ENCODE measurements around the gene PCYT2. TPM values are rescaled to one million over a fixed set of nuclear protein-coding genes. Genes with fewer than 3 reads are reported as not detected.

The PCYT2 gene
- total and polyA plus RNA-seq, 2 donors (not counting 3 experiments of a cell fraction or from before 2014, with no cell fraction given): 52.0 to 57.1 TPM

- dilution Hi-C loops (cut with MboI; ENCODE audit: extremely low pct_ligation_motif_present, low sequenced_read_pairs) (no loop called here), intact Hi-C loops (cut with micrococcal nuclease) (no loop called here)
- peaks cover 6 to 19% of the 10 kb centered on the region in 2 experiments for H3K36me3 ChIP-seq (ENCODE audit: control insufficient read depth in 2 of 2, extremely low read depth in 1 of 2, insufficient read depth in 2 of 2, low read length in 2 of 2)
Measured at GRCh38 chr17:81865358-81865732, 45.9 kb downstream of the PCYT2 start.

More at GRCh38 chr17:81865358-81865732, 45.9 kb downstream of the PCYT2 start:
- Histone ChIP-seq H3K27me3 (ENCODE audit: control insufficient read depth in 2 of 2, insufficient read depth in 2 of 2, low read length in 2 of 2) (no peaks in the 10 kb centered on the region), H3K4me3 (replicated peaks in 1 of 3; ENCODE audit: insufficient read depth in 1 of 3, low read depth in 1 of 3, low read length in 3 of 3) (no peak overlapping the region), H3K9me3 (replicated peaks; ENCODE audit: control insufficient read depth, insufficient read depth, low read length) (no peaks in the 10 kb centered on the region), H3K9me1 (replicated peaks; ENCODE audit: control insufficient read depth, extremely low read depth, insufficient read depth, low read length) (no peaks in the 10 kb centered on the region), H4K20me1 (replicated peaks; ENCODE audit: control insufficient read depth, extremely low read depth, insufficient read depth, low read length) (no peaks in the 10 kb centered on the region), H3K9ac (replicated peaks; ENCODE audit: extremely low read depth, insufficient read depth, low read length) (no peak overlapping the region), H3K4me1 (ENCODE audit: control insufficient read depth, extremely low read depth, insufficient read depth, low read length) (peaks cover 17% of the 10 kb centered on the region), H2AFZ (ENCODE audit: low read depth, low read length) (no peak overlapping the region), H3K27ac (ENCODE audit: insufficient read depth, low read depth, low read length) (no peak overlapping the region), H3K4me2 (ENCODE audit: insufficient read depth, low read length) (no peak overlapping the region), H3K79me2 (ENCODE audit: control insufficient read depth, insufficient read depth, low read length) (peaks cover 22% of the 10 kb centered on the region)
- BruUV-seq (replicated peaks): no TSS peak
- ChIA-PET CTCF (interaction anchor here (0.7 kb wide), 1 partner anchor 11 kb away, joined by 3 read pairs; no protein-coding TSS in a partner anchor), POLR2A (no interaction called here)
- no peak for FAIRE-seq
- TF ChIP-seq, protein P1, sequence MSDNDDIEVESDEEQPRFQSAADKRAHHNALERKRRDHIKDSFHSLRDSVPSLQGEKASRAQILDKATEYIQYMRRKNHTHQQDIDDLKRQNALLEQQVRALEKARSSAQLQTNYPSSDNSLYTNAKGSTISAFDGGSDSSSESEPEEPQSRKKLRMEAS (IDR thresholded peaks at IDR 0.05; ENCODE audit: insufficient read depth, insufficient read length): no peak
- TF ChIP-seq POLR2AphosphoS5 (IDR thresholded peaks at IDR 0.05; ENCODE audit: insufficient read depth, low read depth, low read length) (no peak), JUN (IDR thresholded peaks at IDR 0.05; ENCODE audit: borderline replicate concordance, insufficient read depth, insufficient read length, low read depth) (no peak), GATA2 (IDR thresholded peaks at IDR 0.05; ENCODE audit: insufficient read depth, insufficient read length, low read depth, low read length) (no peak), MYC (IDR thresholded peaks at IDR 0.05; ENCODE audit: low read depth, low read length) (no peak), POLR2A (IDR thresholded peaks at IDR 0.05; ENCODE audit: low read depth, low read length) (no peak), FOS (IDR thresholded peaks at IDR 0.05; ENCODE audit: borderline replicate concordance, insufficient read depth, low read length) (no peak)
- TF ChIP-seq, protein P2, sequence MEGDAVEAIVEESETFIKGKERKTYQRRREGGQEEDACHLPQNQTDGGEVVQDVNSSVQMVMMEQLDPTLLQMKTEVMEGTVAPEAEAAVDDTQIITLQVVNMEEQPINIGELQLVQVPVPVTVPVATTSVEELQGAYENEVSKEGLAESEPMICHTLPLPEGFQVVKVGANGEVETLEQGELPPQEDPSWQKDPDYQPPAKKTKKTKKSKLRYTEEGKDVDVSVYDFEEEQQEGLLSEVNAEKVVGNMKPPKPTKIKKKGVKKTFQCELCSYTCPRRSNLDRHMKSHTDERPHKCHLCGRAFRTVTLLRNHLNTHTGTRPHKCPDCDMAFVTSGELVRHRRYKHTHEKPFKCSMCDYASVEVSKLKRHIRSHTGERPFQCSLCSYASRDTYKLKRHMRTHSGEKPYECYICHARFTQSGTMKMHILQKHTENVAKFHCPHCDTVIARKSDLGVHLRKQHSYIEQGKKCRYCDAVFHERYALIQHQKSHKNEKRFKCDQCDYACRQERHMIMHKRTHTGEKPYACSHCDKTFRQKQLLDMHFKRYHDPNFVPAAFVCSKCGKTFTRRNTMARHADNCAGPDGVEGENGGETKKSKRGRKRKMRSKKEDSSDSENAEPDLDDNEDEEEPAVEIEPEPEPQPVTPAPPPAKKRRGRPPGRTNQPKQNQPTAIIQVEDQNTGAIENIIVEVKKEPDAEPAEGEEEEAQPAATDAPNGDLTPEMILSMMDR (IDR thresholded peaks at IDR 0.05; ENCODE audit: extremely low read depth in 1 of 2, insufficient read depth in 1 of 2, low read depth in 1 of 2, low read length in 2 of 2): no peak
- DNase-seq (ENCODE audit: low read depth, low spot score): no peak

Measured in endothelial cell of umbilical vein (primary cell).